GM19463 (cell line): Measurements from ENCODE around the gene TNNI3.
"Not testable (repeated sequence)": the region's sequence is repeated elsewhere in the genome, so short reads cannot be mapped to it uniquely, and the experiment has no call there.

Experiments
- ATAC-seq: cut with Tn5 transposase; IDR thresholded peaks from one replicate; pipeline ENCODE4 v1.9.1; 2021; ENCODE audit warnings: mild to moderate bottlenecking, moderate library complexity; ENCODE audit not compliant: unreplicated experiment

Gene TNNI3

DNA sequence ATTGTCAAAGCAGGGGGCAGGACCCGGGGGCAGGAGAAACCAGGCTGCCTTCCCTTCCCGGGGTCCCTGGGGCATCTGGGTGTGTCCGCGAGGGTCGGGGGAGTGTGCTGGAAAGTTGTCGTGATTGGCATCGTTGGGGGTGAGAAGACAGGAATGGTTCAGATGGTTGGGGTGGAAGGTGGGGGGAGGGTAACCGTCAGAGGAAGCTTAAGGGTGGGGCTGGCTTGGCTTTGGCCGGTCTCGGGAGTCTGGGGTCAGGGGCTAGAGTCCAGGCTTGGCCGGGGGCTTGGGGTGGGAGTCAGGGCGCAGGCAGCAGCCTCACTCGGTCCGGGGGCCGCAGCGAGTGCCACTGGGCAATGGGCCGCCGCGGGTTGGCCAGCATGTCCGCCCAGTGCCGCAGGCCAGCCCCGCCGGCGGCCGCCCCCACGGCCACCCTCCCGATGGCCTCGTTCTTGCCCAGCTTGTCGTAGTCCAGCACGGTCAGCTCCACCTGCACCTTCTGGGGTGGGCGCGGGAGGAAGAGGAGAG, 15.7 kb upstream of the TNNI3 start:
- no peak for ATAC-seq

DNA sequence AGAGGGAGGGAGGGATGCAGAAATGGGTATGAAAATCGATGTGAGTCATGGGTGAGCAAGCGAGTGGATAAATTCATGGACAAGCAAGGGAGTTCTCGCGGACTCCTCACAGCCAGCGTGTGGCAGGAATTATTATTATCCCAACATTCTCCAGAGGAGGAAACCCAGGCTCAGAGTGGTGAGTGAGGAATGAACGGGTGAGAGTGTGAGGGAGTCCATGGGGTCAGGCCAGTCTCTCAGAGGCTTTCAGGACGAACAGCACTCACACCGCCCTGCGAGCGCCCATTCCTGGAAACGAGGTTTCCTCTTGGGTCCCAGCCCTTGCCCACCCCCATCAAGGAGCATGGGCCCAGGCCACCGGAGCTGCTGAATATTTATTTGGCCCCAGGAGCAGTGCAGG, 15.2 kb upstream of the TNNI3 start:
- ATAC-seq: no peak

DNA sequence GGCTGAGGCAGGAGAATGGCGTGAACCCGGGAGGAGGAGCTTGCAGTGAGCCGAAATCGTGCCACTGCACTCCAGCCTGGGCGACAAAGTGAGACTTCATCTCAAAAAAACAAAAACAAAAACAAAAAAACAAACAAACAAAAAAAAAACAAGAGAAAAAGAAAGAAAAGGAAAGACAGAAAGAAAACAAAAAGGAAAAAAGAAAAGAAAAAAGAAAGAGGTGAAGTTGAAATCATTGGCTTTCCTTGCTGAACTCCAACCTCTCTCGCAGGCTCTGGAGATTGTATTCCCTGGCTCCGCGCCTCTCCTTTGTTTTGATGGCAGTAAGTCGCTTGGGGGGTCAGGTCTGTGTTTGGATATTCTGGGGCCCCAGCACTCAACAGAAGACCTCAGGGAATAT, 14.8 kb upstream of the TNNI3 start:
- ATAC-seq: not testable (repeated sequence)

DNA sequence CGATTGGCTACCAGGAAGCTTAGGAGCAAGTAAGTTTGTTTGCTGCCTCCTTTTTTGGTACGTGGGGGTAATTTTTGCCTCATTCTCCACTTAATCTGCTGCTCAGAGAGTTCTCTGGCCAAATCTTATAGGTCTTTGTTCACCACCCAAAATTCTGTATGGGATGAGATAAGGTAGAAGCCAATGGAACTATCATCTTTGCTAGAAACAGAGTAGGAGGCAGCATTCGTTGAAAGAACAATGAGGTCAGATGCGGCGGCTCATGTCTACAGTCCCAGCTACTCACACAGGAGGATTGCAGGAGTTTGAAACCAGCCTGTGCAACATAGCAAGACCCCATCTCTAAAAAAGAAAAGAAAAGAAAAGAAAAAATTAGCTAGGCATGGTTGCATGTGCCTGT, 13.9 kb upstream of the TNNI3 start:
- ATAC-seq: no peak

DNA sequence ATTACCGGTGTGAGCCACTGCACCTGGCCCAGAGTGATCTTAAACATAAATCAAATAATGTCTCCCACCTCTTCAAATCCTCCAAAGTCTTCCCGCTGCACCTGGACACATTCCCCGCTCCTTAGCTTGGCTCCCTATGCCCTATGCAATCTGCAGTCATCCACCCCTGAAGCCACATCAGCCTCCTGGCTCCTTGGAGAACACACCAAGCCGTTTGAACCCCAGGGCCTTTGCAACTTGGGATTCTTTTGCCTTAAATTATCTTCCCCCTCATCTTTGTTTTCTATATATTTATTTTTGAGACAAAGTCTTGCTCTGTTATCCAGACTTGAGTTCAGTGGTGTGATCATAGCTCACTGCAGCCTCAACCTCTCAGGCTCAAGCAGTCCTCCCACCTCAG, 11.6 kb upstream of the TNNI3 start:
- ATAC-seq: no peak

DNA sequence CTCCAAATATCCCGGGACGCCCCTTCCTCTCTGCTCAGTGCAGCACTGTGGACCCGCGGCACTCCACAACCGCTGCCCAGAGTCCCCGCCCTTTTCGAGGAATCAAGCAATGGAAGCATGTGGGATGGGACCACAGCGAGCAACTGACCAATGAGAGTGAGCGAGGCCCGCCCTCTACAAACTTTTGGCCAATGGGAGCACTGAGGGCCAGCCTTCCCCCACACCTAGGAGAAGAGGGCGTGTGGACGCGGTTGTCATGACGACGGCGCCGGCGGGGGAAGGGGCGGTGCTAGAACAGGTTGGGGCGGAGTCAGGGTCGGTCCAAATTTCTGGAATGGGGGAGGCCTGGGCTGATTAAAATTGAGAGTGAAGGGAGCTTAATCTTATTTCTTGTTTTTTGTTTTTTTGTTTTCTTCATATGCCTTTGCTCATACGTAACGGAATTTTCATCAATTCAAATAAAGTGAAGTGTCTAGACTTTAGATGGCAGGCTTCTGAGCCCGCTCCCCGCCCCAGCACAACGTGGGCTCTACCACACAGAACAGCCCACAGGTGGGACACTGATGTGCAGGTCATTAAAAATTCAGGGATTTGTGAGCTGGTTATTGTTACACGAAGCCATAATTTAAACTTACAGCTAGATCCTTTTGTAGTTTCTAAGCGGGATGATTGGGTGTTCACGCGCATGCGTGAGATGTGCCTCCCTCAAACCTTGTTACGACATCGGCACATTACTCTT, 9.2 kb upstream of the TNNI3 start, which contains the start of gene DNAAF3:
Gene DNAAF3 (minus strand): TSS at position 84 of the 739 bp plus-strand sequence. CDS start 200 bp downstream, outside the sequence.
- peak; percentile 87 for ATAC-seq

DNA sequence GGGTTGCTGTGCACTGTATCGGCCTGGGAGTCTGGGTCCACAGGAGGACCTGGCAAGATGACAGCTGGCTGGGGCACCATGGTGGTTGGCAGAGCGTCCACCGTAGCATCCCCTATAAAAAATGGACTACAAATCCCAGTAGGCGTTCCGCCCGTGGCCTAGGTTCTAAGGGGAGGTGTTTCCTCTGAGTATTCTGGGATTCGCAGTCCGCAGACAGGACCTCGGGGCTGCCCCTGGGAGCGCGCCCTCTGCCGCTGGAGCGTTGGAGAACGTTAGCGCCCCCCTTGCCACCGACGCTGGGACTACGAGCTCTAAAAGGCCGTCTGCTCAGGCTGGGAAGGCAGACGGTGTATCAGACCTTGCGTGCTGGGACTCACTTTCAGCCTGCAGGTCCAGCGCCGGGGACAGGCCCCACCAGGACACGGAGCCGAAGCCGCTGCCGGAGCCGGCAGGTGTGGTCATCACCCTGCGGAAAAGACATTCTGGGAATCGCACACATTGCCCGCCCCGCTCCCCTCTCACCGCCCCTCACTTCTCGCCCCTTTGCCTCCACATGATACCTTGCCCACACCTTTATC, 8.5 kb upstream of the TNNI3 start:
- no peak for ATAC-seq

DNA sequence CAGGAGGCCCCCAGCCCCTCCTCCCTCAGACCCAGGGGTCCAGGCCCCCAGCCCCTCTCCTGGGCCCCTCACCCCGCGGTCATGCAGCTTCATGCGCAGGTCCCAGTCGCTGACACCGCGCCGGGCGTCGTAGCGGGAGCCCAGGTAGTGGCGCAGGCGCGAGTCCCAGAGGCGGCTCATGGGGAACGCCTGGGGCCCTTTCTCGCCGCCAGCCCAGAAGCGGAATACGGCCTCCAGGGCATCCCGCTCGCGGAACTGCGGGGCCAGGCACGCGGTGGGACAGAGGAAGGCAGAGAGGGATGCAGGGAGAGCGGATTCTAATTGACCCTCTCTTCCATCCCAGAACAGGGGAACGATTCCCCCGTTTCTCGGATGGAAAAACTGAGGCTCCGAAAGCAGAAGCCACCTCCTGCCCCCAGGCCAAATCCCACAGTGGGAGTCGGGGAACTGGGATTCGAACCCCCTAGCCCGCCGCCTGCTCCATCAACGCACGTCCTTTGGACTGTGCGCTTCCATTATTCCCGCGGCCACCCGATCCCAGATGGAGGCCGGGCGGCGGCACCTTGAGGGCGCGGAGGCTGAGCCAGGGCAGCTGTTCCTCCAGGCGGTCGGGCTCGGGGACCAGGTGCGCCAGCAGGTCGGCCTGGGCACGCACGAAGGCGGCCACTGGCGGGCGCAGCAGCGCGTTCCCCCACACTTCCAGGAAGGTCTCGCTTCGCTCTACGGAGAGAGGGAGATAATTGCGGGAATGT, 4.2 kb upstream of the TNNI3 start:
- no peak for ATAC-seq

DNA sequence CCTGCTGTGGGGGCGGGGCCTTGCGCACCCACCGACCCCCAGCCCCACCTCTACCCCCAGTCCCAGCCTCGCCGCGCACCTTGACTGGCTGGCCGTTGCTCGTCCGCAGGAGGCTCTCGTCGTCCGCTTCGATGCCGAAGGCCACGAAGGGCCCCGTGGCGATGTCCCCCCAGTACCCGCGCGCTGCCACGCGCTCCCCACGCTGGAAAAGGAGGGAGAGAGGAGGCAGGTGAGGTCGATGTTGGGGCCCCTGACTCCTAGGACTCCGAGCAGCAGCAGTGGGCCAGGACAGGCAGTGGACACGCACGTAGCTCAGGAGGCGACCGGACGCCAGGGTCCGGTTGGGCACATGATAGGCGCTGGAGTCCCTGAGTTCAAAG, 3.4 kb upstream of the TNNI3 start:
- peak; percentile 17 for ATAC-seq

DNA sequence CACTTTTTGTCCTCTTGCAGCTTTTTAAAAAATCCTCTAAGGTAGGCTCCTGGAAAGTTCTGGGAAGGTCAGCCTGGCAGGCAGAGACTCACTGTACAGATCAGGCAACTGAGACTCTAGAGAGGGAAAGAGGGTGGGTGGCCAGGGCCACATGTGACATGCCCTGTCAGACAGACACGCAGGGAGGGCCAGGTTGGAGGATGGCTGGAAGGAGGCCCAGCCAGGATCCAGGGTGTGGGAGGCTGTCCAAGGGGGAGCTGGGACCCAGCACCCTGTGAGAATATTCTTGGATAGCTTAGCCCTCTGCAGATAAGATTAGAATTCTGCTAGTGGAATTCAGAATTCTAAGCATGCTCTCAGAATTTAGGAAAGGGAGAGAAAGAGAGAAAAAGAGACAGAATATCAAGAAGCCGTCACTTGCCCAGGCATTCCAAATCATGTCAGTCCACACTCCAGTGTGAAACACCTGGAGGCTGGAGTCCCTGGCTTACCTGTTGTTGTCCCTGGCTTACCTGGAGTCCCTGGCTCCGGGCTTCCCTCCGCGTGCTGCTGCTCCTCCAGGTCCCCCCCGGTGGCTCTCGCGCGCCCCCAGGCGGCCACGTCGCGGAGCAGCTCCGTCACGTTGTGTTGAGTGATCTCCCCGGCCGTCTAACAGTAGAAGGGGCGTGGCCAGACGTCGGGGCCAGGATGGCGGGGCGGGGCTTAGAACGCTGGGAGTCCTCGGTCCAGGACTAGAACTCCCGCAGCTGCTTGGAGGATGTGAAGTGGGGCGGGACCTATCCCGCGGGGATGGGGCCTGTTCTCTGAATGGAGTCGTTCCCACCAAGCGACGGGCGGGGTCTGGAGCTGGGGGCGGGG, 2.8 kb upstream of the TNNI3 start:
- ATAC-seq: peak; percentile 68

DNA sequence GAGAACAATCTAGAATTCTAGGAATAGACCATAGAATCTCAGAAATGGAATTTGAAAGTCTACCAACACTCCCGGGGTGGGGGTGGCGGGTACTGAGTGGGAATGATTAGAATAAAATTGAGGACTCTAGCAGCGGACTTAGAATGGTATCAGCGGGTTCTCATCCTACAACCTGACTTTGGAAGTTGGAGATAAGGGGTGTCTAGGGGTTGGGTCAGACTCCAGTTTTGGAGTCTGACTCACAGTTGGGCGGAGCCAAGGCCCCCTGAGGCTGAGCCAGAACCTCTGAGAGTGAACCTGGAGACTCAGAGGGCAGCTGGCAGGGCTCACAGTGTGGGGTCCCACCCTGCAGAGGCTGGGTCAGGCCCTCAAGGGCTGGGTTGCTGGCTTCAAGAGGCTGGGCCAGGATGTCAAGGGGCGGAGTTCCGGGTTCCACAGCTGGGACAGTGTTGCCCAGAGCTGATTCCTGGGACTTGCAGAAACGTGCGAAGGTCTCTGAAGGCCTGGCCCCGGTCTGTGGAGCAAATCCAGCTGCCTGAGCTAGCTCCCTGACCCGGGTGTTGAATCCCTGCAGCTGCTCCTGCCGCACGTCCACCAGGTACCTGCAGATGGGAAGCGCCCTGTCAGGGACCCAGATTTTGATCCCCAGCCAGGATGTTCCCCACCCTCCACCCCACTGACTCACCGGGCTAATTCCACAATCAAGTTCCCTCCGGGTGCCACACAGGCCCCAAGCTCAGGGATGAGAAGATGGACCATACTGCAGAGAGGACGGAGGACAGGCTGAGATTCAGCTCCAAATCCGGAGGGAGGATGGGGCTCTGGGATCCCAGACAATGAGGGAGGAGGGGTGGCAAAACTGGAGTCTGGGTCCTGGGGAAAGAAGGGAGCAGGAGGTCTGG, 1.6 kb upstream of the TNNI3 start:
- no peak for ATAC-seq

DNA sequence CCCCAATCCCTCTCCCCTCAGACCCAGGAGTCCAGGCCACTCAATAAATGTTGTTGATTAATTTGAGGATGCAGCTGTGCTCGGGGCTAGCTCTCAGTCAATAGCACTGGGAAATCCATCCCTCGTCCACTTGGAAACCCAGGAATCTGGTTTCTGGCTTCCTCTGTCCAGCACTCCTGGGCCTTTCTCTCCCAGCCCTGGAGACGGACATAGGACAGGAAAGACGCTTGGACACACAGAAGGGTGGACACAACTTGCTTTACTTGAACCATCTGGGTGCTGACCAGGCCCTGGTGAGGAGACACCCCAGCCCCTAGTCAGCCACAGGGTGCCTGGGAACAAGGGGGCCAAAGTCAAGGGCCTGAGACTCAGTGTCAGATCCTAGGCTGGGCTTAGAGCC, 891 bp upstream of the TNNI3 start:
- ATAC-seq: no peak

DNA sequence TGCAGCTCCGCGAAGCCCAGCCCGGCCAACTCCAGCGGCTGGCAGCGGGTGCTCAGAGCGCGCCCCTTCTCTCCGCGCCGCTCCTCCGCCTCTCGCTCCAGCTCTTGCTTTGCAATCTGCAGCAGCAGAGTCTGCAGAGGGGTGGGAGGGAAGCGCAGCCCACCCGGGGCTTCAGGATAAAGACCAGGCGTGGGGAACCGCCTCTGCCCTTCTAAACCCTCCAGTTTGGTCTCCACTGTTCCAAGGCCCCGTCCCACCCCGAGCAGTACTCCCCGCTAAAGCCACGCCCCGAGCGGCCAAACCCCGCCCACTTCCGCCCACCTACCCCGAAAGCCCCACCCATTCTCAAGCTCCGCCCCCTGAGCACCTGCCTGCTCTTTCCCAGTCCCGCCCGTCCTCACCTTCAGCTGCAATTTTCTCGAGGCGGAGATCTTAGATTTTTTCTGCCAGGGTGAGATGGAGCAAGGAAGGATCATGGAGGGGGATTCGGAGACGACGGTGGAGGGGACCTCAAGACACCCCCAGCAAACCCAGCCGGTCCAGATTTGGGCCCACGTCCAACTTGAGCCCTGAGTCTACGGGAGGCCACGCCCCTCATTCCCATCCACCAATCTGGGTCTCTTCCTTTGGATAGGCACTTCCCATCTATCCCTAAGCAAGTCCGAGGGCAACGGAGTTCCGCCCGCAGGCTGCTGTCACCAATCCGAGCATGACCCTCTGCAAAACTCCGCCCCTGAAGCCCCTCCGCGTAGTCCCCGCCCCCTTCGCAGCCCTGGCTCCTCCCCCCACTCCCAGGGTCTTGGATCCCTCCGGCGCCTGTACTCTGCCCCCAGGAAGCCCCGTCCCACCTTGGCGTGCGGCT, 1.1 kb downstream of the TNNI3 start:
- ATAC-seq: no peak

DNA sequence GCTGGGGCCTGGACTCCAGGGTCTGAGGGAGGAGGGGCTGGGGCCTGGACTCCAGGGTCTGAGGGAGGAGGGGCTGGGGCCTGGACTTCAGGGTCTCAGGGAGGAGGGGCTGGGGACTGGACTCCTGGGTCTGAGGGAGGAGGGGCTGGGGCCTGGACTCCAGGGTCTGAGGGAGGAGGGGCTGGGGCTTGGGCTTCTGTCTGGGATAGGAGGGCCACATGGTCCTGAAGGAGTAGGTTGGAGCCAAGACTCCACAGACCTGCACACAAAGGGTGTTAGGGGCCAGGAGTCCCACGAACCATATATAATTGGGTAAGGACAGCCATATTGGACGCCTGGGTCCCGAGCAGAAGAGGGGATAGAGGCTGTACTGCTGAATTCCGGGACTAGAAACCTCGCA, 1.7 kb downstream of the TNNI3 start:
- ATAC-seq: not testable (repeated sequence)

DNA sequence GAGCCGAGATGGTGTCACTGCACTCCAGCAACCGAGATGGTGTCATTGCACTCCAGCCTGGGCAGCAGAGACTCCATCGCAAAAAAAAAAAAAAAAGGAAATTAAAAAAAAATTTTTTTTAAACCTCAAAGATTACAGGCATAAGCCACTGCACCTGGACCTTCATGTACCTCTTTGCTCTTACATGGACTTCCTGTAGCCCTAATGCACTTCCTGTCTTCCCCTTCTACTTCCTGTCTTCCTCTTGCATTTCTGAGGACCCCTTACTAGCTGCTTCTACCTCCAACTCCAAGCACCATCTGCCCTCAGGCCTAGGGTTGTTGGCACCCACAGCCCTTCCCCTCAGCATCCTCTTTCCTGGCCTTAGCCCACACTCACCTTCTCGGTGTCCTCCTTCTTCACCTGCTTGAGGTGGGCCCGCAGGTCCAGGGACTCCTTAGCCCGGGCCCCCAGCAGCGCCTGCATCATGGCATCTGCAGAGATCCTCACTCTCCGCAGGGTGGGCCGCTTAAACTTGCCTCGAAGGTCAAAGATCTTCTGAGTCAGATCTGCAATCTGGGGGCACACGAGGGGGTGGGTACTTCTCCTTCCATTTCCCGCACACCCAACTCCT, 3.8 kb downstream of the TNNI3 start:
- ATAC-seq: no peak

DNA sequence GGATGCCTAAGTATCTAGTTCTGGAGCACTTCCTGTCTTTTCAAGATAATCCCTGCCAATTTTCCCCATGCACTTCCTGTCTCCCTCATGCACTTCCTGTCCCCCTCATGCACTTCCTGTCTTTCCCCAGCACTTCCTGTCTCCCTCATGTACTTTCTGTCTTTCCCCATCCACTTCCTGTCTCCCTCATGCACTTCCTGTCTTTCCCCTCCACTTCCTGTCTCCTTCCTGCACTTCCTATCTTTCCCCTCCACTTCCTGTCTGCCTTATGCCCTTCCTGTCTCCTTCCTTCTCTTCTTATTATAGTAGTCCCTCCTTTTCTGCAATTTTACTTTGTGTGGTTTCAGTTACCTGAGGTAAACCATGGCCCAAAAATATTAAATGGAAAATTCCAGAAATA, 5.5 kb downstream of the TNNI3 start:
- ATAC-seq: no peak

DNA sequence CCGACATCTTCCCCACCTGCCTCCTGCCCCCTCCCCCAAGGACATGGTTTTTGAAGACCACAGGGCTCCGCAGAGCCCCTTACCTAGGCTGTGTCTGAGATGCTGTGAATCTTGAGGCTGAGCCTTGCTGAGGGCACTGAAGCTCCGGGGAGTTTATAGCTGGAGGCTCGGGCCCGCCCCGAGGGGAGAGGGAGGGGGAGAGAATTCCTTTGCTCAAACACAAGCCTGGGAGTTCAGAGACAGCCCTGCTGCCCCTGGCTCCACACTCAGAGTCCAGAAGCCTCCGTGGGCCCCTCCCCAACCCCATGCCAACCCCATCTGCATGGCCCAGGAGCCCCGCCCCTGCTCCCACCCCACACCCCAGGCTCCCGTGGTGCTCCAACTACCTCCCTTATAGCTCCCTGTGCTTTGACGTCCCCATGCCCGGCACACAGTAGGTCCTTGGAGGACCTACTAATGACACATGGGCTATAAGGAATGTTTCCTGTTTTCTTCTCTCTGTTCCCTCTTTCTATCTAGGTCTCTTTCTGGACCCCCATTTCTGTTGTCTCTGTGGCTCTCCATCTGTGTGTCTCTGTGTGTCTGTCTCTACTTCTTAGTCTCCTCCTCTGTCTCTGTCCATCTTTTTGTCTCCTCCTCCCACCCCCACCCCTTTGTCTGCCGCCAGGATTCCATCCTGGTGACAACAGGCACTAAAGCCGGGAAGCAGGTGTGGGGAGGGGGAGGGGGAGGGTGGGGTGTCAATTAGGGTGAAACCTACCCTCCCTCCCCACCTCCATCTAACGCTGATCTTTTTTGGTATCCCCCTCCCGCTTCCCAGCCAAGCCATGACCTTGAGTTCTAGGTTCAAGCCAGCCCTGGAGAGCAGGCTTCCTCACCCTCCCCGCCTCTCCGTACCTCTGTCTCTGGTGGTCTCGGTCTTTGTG, 8.2 kb downstream of the TNNI3 start, which contains the start of gene TNNT1:
Gene TNNT1 (minus strand): TSS at position 129 of the 926 bp plus-strand sequence. CDS start 2,049 bp downstream, outside the sequence.
- no peak for ATAC-seq
